HG02852 (cell line): ENCODE measurements around the gene CFTR.
A peak's percentile ranks its signal among the peaks of the same experiment; 100 is the strongest.
"Not testable (repeated sequence)": the region's sequence is repeated elsewhere in the genome, so short reads cannot be mapped to it uniquely, and the experiment has no call there.

ENCODE experiments used
- ATAC-seq: cut with Tn5 transposase; IDR thresholded peaks from one replicate; pipeline ENCODE4 v1.9.1; 2021; ENCODE audit warnings: mild to moderate bottlenecking, moderate library complexity; ENCODE audit not compliant: unreplicated experiment

CFTR gene

GRCh38 chr7:117493460-117493859 is 13.6 kb downstream of the CFTR start:
- no peak for ATAC-seq

DNA sequence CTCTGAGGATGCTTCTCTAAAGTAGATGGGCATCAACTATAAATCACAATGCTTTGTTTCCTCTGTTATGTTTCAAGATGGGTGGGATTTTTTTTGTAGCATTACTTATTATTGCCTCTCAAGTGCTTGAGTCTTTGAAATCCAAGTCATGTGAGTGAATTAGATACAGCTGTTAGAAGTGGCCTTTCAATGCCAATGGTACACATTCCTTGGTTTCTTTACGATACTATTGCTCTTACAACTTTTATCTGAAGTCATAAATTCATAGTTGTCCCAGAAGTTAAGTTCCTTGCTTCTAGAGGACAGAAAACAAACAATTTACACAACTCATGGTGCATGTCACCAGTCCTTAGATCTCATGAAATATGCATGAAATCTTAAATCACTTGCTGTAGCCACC is 15.5 kb downstream of the CFTR start:
- no peak for ATAC-seq

DNA sequence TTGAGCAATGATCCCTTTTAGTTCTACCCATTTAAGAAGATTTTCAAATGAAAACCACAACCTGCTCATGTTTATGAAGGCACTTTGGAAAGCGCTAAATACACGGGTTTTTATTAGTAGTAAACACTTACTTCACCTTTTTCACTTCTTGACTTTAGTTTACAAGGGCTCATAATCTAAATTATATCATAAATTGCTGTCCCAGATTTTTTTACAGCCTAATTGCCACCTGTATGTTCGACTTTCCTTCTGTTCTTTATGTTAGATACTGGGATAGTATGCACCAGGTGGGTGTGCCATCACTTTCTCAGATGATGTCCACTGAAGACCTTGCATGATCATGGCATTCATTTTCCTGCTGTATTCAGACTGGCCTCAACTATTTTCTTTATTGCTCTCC is 22.5 kb downstream of the CFTR start:
- no peak for ATAC-seq

DNA sequence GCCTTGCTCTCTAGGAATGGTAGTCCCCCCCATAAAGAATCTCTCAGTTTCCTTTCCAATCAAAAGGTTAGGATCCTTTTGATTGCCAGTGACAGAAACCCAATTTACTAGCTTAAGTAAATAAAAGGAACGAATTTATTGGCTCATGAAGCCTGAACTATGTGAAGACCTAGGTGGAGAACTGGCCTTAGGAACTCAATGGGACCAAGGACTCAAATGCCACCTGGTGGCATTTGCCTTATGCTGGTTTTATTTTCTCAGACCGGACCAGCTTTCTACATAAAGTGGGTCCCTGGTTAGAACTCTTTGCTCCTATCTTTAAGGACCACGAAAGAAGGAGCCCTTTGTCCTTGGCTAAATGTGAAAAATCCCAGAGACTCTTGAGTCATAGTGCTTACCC is 25.4 kb downstream of the CFTR start:
- no peak for ATAC-seq

DNA sequence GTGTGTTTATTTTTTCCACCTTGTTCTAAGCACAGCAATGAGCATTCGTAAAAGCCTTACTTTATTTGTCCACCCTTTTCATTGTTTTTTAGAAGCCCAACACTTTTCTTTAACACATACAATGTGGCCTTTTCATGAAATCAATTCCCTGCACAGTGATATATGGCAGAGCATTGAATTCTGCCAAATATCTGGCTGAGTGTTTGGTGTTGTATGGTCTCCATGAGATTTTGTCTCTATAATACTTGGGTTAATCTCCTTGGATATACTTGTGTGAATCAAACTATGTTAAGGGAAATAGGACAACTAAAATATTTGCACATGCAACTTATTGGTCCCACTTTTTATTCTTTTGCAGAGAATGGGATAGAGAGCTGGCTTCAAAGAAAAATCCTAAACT is 28.9 kb downstream of the CFTR start:
- no peak for ATAC-seq

- ATAC-seq = not testable (repeated sequence)
These were observed 37.4 kb downstream of the CFTR start for GRCh38 chr7:117517194-117517593.

GRCh38 chr7:117530390-117530789 is 50.6 kb downstream of the CFTR start:
- no peak for ATAC-seq

DNA sequence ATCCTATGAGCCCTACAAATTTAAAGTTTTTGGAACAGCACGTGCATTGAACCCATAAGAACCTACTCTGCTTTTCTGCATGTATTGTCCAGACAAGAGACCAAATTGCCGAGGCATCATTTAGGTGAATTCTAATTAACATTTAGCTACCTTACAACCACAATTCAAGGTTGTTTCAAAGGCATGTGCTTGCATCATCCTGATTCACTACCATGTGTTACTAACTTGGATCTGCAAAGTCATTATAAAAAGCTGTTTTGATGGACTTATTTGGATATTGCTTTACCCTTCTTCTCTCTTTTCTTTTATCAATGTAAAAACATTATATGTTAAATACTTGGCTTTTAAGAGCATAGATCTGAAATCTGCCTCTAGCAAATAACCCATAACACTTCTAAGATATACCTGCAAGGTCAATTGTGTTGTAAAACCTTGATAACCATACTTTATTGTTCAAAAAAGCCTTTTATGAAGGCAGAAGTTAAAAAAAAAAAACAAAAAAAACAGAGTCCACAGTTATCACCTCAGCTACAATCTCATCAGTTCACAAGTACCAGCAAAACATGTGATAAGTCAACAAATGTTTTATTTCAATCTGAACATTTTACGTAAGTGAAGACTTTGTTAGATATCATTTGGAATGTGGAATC is 51.9 kb downstream of the CFTR start:
- no peak for ATAC-seq

DNA sequence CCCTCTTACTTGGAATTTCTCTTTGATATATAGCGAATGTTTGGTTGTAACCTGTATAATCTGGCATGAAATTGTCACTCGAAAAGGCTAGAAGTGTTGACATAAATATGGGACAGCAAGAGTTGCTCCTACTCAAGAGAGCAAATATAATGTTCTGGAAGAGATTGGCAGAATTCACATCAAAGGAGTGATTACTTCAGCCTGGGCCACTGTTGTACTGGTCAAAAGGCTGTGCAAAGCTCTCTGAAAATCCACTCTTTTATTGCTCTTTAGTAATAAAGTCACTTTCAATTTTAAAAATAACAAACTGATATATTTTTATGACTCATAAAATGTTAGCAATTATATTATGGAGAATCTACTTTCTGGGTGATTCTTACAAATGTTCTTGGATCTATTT is 58.2 kb downstream of the CFTR start:
- no peak for ATAC-seq

DNA sequence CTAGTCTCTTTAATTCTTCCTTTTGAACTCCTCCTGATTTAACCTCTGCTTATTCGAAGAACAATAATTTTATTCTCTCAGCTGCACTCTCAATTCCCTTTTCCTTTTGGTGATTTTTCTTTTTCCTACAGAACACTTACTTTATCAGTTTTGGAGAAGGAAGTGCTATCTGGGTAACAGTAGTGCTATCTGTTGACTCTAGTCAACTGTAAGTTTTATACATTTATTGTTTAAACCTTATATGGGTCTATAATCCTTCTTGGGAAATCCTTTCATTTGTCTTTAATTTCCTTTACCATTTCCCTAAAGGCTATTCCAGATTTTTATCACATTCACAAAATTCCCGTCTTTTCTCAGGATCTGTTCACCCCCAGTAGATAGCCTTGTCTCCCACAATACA is 64.2 kb downstream of the CFTR start:
- ATAC-seq = no peak

- ATAC-seq = no peak
These were observed 68.2 kb downstream of the CFTR start for GRCh38 chr7:117548035-117548434.

DNA sequence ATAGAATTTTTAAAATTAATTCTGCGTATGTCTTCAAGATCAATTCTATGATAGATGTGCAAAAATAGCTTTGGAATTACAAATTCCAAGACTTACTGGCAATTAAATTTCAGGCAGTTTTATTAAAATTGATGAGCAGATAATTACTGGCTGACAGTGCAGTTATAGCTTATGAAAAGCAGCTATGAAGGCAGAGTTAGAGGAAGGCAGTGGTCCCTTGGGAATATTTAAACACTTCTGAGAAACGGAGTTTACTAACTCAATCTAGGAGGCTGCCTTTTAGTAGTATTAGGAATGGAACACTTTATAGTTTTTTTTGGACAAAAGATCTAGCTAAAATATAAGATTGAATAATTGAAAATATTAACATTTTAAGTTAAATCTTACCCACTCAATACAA is 70.8 kb downstream of the CFTR start:
- no peak for ATAC-seq

GRCh38 chr7:117552660-117553059 is 72.8 kb downstream of the CFTR start:
- ATAC-seq = no peak

DNA sequence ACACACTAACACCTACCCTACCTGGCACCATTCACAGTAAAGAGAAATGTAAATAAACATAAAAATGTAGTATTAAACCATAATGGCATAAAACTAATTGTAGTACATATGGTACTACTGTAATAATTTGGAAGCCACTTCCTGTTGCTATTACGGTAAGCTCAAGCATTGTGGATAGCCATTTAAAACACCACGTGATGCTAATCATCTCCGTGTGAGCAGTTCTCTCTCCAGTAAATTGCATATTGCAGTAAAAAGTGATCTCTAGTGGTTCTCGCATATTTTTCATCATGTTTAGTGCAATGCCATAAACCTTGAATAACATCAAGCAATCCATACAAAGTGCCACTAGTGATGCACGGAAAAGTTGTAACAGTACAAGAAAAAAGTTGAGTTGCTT is 75.4 kb downstream of the CFTR start:
- ATAC-seq = no peak

DNA sequence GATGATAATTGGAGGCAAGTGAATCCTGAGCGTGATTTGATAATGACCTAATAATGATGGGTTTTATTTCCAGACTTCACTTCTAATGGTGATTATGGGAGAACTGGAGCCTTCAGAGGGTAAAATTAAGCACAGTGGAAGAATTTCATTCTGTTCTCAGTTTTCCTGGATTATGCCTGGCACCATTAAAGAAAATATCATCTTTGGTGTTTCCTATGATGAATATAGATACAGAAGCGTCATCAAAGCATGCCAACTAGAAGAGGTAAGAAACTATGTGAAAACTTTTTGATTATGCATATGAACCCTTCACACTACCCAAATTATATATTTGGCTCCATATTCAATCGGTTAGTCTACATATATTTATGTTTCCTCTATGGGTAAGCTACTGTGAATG is 79.6 kb downstream of the CFTR start:
- ATAC-seq = no peak

GRCh38 chr7:117560030-117560429 is 80.2 kb downstream of the CFTR start:
- ATAC-seq = no peak

DNA sequence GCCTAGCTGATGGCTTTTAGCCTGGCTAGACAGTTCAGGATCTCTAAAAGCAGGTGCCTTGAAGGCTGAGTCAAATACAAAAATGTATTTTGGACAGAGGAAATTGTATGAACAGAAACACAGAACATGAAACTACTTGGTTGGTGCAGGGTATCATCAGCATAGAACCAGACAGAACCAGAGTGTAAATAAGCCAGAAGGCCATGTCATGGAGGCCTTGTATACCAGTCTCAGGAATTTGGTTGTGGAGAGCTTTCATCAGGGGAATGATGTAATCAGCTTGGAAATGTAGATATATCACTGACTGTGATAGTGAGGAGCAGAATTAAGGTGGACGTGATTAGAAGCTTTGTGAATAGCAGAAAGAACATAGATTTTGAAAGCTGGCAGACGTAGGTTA is 82.9 kb downstream of the CFTR start:
- no peak for ATAC-seq

- ATAC-seq = peak; percentile 69
These were observed 84.3 kb downstream of the CFTR start for GRCh38 chr7:117564080-117564479.

GRCh38 chr7:117564627-117565026 is 84.8 kb downstream of the CFTR start:
- ATAC-seq = no peak

- no peak for ATAC-seq
These were observed 85.4 kb downstream of the CFTR start for GRCh38 chr7:117565226-117565625.

DNA sequence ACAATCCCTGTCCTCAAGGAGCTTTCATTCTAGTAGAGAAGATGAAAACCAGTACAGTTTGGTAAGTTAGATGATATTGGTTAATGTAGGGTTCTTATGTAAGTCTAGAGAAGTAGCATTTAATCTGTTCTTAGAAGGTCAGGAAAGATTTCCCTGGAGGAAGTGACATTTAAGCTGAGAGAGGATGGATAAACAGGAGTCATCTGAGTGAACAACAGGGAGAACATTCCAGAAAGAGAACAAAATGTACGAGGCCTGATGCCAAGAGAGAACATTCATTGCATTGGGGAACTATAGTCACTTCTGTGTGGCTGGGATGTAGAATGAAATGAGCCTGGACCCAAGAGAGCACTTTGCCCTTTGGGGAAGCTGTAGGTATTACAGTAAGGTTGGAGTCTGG is 88.0 kb downstream of the CFTR start:
- no peak for ATAC-seq

- no peak for ATAC-seq
These were observed 93.2 kb downstream of the CFTR start for GRCh38 chr7:117572856-117573620.

GRCh38 chr7:117581424-117581823 is 101.6 kb downstream of the CFTR start:
- no peak for ATAC-seq
